ENCODE data around the gene ABHD12. TPM values are rescaled to one million over a fixed set of nuclear protein-coding genes. Genes with fewer than 3 reads are reported as not detected.
A peak's percentile ranks its signal among the peaks of the same experiment; 100 is the strongest.

The ABHD12 gene
- total and polyA plus RNA-seq, 10 of the 15 experiments (the other 5 are each of a cell fraction or from before 2014, with no cell fraction given), result 1.5 to 61.8 (median 26.7) TPM

GRCh38 chr20:25339608-25340007 is 51.0 kb downstream of the ABHD12 start (continued):
- no peak for TF ChIP-seq NFIC (IDR thresholded peaks at IDR 0.05; ENCODE audit: low read depth, low read length)
- no peak for TF ChIP-seq BRCA1 (IDR thresholded peaks at IDR 0.05; ENCODE audit: low read depth, low read length)
- no peak for TF ChIP-seq MTA2 (IDR thresholded peaks at IDR 0.05; ENCODE audit: low read depth)
- no peak for TF ChIP-seq STAT3 (IDR thresholded peaks at IDR 0.05; ENCODE audit: low read depth, low read length)
- TF ChIP-seq, protein P1, sequence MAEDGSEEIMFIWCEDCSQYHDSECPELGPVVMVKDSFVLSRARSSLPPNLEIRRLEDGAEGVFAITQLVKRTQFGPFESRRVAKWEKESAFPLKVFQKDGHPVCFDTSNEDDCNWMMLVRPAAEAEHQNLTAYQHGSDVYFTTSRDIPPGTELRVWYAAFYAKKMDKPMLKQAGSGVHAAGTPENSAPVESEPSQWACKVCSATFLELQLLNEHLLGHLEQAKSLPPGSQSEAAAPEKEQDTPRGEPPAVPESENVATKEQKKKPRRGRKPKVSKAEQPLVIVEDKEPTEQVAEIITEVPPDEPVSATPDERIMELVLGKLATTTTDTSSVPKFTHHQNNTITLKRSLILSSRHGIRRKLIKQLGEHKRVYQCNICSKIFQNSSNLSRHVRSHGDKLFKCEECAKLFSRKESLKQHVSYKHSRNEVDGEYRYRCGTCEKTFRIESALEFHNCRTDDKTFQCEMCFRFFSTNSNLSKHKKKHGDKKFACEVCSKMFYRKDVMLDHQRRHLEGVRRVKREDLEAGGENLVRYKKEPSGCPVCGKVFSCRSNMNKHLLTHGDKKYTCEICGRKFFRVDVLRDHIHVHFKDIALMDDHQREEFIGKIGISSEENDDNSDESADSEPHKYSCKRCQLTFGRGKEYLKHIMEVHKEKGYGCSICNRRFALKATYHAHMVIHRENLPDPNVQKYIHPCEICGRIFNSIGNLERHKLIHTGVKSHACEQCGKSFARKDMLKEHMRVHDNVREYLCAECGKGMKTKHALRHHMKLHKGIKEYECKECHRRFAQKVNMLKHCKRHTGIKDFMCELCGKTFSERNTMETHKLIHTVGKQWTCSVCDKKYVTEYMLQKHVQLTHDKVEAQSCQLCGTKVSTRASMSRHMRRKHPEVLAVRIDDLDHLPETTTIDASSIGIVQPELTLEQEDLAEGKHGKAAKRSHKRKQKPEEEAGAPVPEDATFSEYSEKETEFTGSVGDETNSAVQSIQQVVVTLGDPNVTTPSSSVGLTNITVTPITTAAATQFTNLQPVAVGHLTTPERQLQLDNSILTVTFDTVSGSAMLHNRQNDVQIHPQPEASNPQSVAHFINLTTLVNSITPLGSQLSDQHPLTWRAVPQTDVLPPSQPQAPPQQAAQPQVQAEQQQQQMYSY (CRISPR knock-in tag; IDR thresholded peaks at IDR 0.05), result no peak
- TF ChIP-seq, protein P2, sequence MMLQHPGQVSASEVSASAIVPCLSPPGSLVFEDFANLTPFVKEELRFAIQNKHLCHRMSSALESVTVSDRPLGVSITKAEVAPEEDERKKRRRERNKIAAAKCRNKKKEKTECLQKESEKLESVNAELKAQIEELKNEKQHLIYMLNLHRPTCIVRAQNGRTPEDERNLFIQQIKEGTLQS (IDR thresholded peaks at IDR 0.05; ENCODE audit: borderline replicate concordance, extremely low read depth, low read depth, low read length), result no peak

GRCh38 chr20:25338112-25339023 is 52.3 kb downstream of the ABHD12 start:
- in situ Hi-C loops (cut with MboI), result no loop called here
- Histone ChIP-seq H3K9ac (ENCODE audit: control insufficient read depth, insufficient read depth, low read length) (no peak overlapping the region), H3K4me1 (ENCODE audit: control insufficient read depth, insufficient read depth, low read length) (no peaks in the 10 kb centered on the region), H3K27me3 (replicated peaks in 1 of 2; ENCODE audit: control insufficient read depth in 2 of 2, insufficient read depth in 2 of 2, low read length in 1 of 2) (no peaks in the 10 kb centered on the region), H3K79me2 (ENCODE audit: control insufficient read depth, insufficient read depth, low read length) (peaks cover 15% of the 10 kb centered on the region), H3K36me3 (ENCODE audit: control insufficient read depth in 2 of 2, insufficient read depth in 2 of 2, low read length in 1 of 2) (peaks cover 6 to 7% of the 10 kb centered on the region in 2 experiments; a peak in 3 of 4 replicates), H3K4me2 (ENCODE audit: control insufficient read depth, insufficient read depth) (no peak overlapping the region), H2AFZ (ENCODE audit: control insufficient read depth, low read depth, low read length) (no peak overlapping the region), H3K27ac (ENCODE audit: control insufficient read depth, insufficient read depth) (no peak overlapping the region), H3K4me3 (no peak overlapping the region), H4K20me1 (ENCODE audit: control insufficient read depth, insufficient read depth) (peaks cover 2% of the 10 kb centered on the region; the same call in 1 of the 2 replicates), H3K9me3 (replicated peaks; ENCODE audit: control insufficient read depth, insufficient read depth, low read length) (no peaks in the 10 kb centered on the region; the same call in 2 of the 3 replicates)
- CTCF ChIA-PET, result interaction anchor here (0.6 to 1.2 kb wide), 2 partner anchors 61 to 232 kb away, joined by 3 to 4 read pairs; no protein-coding TSS in a partner anchor
- FAIRE-seq (no peak), DNase-seq (ENCODE audit: low read depth, low spot score) (no peak), ATAC-seq (no peak)
- 98% methylated on average over 11 of the region's 11 CpGs for WGBS (ENCODE audit: insufficient coverage, insufficient replicate concordance, low lambda C conversion rate, missing lambda C conversion rate)
- POLR2A ChIA-PET, result no interaction called here
- SMC1A ChIA-PET (ENCODE audit: uncharacterized antibody, unreplicated experiment), result no interaction called here
- RAD21 ChIA-PET (ENCODE audit: unreplicated experiment), result no interaction called here
- intact Hi-C loops (cut with micrococcal nuclease; ENCODE audit: unreplicated experiment), result no loop called here
- BruUV-seq (replicated peaks), result TSS peak; percentile 24
- TF ChIP-seq USF2 (IDR thresholded peaks at IDR 0.05; ENCODE audit: borderline replicate concordance, low read depth, low read length) (no peak), SMARCA5 (IDR thresholded peaks at IDR 0.05) (no peak), HSF1 (IDR thresholded peaks at IDR 0.05; ENCODE audit: low read depth, low read length) (no peak), SMAD1 (IDR thresholded peaks at IDR 0.05; ENCODE audit: low read depth, partially characterized antibody) (no peak), EED (IDR thresholded peaks at IDR 0.05; ENCODE audit: low read depth) (no peak), ZNF384 (IDR thresholded peaks at IDR 0.05; ENCODE audit: borderline replicate concordance, low read depth, low read length) (no peak)
